ENCODE results near the gene USH2A.

Gene USH2A

DNA sequence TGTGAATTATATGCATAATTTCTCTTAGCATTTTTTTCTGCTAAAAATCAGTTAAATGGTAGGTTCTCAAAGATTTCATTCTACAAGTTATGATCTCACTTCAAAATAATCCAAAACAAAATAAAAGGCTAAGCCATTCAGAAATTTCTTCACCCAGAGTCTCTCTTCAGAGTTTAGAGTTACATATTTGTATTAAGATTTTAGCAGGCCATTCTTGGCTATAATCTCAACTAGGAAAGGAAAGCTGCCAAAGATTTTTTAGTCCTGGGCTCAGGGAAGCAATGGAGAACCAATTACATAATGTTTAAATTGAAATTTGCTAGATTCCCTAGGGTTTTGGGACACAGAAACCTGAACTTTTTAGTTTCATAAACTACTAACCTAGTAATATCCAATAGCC, 245.0 kb downstream of the USH2A start:
- no peak for TF ChIP-seq EZH2phosphoT487 (conservative IDR thresholded peaks at IDR 0.05; ENCODE audit: low read length)
- Histone ChIP-seq H4K20me1 (ENCODE audit: low read depth, low read length) (no peaks in the 10 kb centered on the region), H3K36me3 (ENCODE audit: low read length) (no peaks in the 10 kb centered on the region), H3K4me3 (ENCODE audit: insufficient read depth, low read length, poor library complexity, severe bottlenecking) (no peak overlapping the region), H3K27ac (ENCODE audit: low read depth, low read length) (no peak overlapping the region), H3K27me3 (ENCODE audit: low read length) (no peaks in the 10 kb centered on the region), H3K9me2 (replicated peaks; ENCODE audit: insufficient read depth, low read length) (no peaks in the 10 kb centered on the region), H3F3A (ENCODE audit: insufficient read depth) (no peaks in the 10 kb centered on the region), H3K79me2 (ENCODE audit: insufficient read depth, low read length) (no peaks in the 10 kb centered on the region), H3K9me3 (ENCODE audit: insufficient read depth, low read length) (no peaks in the 10 kb centered on the region), H2AFZ (ENCODE audit: low read depth, low read length, severe bottlenecking) (no peak overlapping the region), H3K9ac (ENCODE audit: low read length) (no peak overlapping the region), H3K4me2 (ENCODE audit: low read depth, low read length, poor library complexity, severe bottlenecking) (no peak overlapping the region)

DNA sequence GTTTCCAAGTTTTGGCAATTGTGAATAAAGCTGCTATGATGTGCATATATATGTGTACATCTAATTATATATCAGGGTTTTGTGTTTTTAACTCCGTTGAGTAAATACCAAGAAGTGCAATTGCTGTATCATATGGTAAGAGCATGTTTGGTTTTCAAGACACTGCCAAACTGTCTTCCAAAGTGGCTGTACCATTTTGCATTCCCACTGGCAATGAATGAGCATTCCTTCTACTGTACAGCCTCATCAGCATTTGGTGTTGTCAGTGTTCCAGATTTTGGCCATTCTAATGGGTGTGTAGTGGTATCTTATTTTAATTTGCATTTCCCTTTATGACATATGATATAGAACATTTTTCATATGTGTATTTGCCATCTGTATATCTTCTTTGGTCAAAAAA, 246.3 kb downstream of the USH2A start:
- Histone ChIP-seq H3K36me3 (ENCODE audit: low read length) (no peaks in the 10 kb centered on the region), H3K4me2 (ENCODE audit: low read depth, low read length, poor library complexity, severe bottlenecking) (no peak overlapping the region), H3K27ac (ENCODE audit: low read depth, low read length) (no peak overlapping the region), H3K79me2 (ENCODE audit: insufficient read depth, low read length) (no peaks in the 10 kb centered on the region), H4K20me1 (ENCODE audit: low read depth, low read length) (no peaks in the 10 kb centered on the region), H3K27me3 (ENCODE audit: low read length) (no peaks in the 10 kb centered on the region), H2AFZ (ENCODE audit: low read depth, low read length, severe bottlenecking) (no peak overlapping the region), H3K4me3 (ENCODE audit: insufficient read depth, low read length, poor library complexity, severe bottlenecking) (no peak overlapping the region), H3K9me2 (replicated peaks; ENCODE audit: insufficient read depth, low read length) (no peaks in the 10 kb centered on the region), H3K9ac (ENCODE audit: low read length) (no peak overlapping the region), H3F3A (ENCODE audit: insufficient read depth) (no peaks in the 10 kb centered on the region), H3K9me3 (ENCODE audit: insufficient read depth, low read length) (no peaks in the 10 kb centered on the region)
- TF ChIP-seq, protein P1, sequence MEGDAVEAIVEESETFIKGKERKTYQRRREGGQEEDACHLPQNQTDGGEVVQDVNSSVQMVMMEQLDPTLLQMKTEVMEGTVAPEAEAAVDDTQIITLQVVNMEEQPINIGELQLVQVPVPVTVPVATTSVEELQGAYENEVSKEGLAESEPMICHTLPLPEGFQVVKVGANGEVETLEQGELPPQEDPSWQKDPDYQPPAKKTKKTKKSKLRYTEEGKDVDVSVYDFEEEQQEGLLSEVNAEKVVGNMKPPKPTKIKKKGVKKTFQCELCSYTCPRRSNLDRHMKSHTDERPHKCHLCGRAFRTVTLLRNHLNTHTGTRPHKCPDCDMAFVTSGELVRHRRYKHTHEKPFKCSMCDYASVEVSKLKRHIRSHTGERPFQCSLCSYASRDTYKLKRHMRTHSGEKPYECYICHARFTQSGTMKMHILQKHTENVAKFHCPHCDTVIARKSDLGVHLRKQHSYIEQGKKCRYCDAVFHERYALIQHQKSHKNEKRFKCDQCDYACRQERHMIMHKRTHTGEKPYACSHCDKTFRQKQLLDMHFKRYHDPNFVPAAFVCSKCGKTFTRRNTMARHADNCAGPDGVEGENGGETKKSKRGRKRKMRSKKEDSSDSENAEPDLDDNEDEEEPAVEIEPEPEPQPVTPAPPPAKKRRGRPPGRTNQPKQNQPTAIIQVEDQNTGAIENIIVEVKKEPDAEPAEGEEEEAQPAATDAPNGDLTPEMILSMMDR (IDR thresholded peaks at IDR 0.05; ENCODE audit: insufficient read depth, low read length, poor library complexity, severe bottlenecking) = no peak
- TF ChIP-seq EZH2phosphoT487 (conservative IDR thresholded peaks at IDR 0.05; ENCODE audit: low read length) = no peak

DNA sequence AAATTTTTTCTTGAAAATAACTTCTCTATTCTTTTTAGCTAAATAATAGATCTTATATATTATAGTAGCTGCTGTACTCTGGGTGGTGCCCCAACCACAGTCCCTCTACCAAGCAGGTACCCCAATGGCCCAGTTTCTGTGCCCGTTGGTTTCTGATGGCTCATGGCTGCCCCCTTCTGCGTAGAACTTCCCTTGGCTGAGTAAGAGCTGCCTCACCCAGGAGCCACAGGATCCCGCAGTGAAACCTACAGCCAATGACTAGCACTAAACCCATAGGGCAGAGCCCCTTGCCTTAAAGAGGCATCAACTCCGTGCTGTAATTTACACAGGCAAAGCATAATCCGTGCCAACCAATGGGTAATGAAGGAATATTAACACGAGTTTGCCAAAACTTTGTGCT, 247.5 kb downstream of the USH2A start:
- H3K79me2 ChIP-seq (ENCODE audit: insufficient read depth, low read length) = no peaks in the 10 kb centered on the region
- no peaks in the 10 kb centered on the region for H3F3A ChIP-seq (ENCODE audit: insufficient read depth)
- no peak overlapping the region for H2AFZ ChIP-seq (ENCODE audit: low read depth, low read length, severe bottlenecking)
- no peak overlapping the region for H3K4me2 ChIP-seq (ENCODE audit: low read depth, low read length, poor library complexity, severe bottlenecking)
- no peaks in the 10 kb centered on the region for H3K9me3 ChIP-seq (ENCODE audit: insufficient read depth, low read length)
- no peaks in the 10 kb centered on the region for H3K27me3 ChIP-seq (ENCODE audit: low read length)
- H3K9me2 ChIP-seq (replicated peaks; ENCODE audit: insufficient read depth, low read length) = no peaks in the 10 kb centered on the region
- H3K9ac ChIP-seq (ENCODE audit: low read length) = no peak overlapping the region
- no peak overlapping the region for H3K27ac ChIP-seq (ENCODE audit: low read depth, low read length)
- H3K36me3 ChIP-seq (ENCODE audit: low read length) = no peaks in the 10 kb centered on the region
- no peak overlapping the region for H3K4me3 ChIP-seq (ENCODE audit: insufficient read depth, low read length, poor library complexity, severe bottlenecking)
- TF ChIP-seq, protein P1 (IDR thresholded peaks at IDR 0.05; ENCODE audit: insufficient read depth, low read length, poor library complexity, severe bottlenecking) = no peak
- TF ChIP-seq EZH2phosphoT487 (conservative IDR thresholded peaks at IDR 0.05; ENCODE audit: low read length) = no peak
- H4K20me1 ChIP-seq (ENCODE audit: low read depth, low read length) = no peaks in the 10 kb centered on the region

DNA sequence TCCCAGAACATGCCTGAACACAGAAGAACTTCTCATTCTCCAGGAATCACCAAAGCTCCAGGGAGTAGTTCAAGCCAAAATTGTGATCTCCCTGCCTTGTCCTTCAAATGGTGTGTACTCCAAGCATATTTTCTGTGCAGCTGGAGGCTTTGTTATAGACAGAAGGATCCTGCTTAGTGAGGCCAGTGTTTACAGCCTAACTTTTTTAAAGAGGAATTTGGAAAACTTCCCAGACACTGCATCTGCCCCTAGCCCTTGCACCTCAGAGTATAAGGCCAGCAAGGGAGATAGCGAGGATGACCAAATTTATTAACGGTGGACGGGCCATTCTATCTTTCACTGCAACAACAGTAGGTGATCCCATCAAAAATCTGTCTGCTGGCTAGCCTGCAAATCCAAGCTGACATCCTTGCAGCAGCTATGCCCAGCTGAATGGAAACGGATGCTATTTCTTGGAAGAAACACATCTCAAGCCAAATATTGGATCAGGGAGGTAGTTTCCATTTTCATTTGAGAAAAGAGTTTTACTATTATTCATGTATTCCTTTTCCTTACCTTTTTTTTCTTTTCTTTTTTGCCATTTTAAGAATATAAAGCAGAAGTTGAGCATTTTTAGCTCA, 249.8 kb downstream of the USH2A start:
- Histone ChIP-seq H4K20me1 (ENCODE audit: low read depth, low read length) (no peaks in the 10 kb centered on the region), H3K79me2 (ENCODE audit: insufficient read depth, low read length) (no peaks in the 10 kb centered on the region), H3K9ac (ENCODE audit: low read length) (no peak overlapping the region), H2AFZ (ENCODE audit: low read depth, low read length, severe bottlenecking) (no peak overlapping the region), H3K4me3 (ENCODE audit: insufficient read depth, low read length, poor library complexity, severe bottlenecking) (no peak overlapping the region), H3K9me3 (ENCODE audit: insufficient read depth, low read length) (no peaks in the 10 kb centered on the region), H3K27ac (ENCODE audit: low read depth, low read length) (no peak overlapping the region), H3F3A (ENCODE audit: insufficient read depth) (no peaks in the 10 kb centered on the region), H3K27me3 (ENCODE audit: low read length) (no peaks in the 10 kb centered on the region), H3K36me3 (ENCODE audit: low read length) (no peaks in the 10 kb centered on the region), H3K4me2 (ENCODE audit: low read depth, low read length, poor library complexity, severe bottlenecking) (no peak overlapping the region), H3K9me2 (replicated peaks; ENCODE audit: insufficient read depth, low read length) (no peaks in the 10 kb centered on the region)
- TF ChIP-seq EZH2phosphoT487 (conservative IDR thresholded peaks at IDR 0.05; ENCODE audit: low read length) = no peak
- TF ChIP-seq, protein P1 (IDR thresholded peaks at IDR 0.05; ENCODE audit: insufficient read depth, low read length, poor library complexity, severe bottlenecking) = no peak

Measured in SU-DHL-6 (cell line).